Colonic mucosa (tissue), 4 donors: Measurements from ENCODE around the gene SH2D1B. TPM values are rescaled to one million over a fixed set of nuclear protein-coding genes. Genes with fewer than 3 reads are reported as not detected.

Experiments
- DNase-seq: peaks from one replicate; pipeline ENCODE4 v3.0.0-alpha.2; 2020
- H3K27ac ChIP-seq: fragments of 200-600 bp; one replicate; pipeline ENCODE4 v1.8.0; 2021
- H3K27me3 ChIP-seq: fragments of 200-600 bp; one replicate; pipeline ENCODE4 v1.8.0; 2021
- H3K36me3 ChIP-seq: fragments of 200-600 bp; one replicate; pipeline ENCODE4 v1.8.0; 2021
- H3K4me1 ChIP-seq: fragments of 200-600 bp; one replicate; pipeline ENCODE4 v1.8.0; 2021; ENCODE audit warnings: mild to moderate bottlenecking
- H3K4me3 ChIP-seq: fragments of 200-600 bp; one replicate; pipeline ENCODE4 v1.8.0; 2021
- H3K9ac ChIP-seq, 2 donors: one replicate each; pipeline ENCODE4 v1.7.0; 2013; ENCODE audit warnings: control low read depth in 2 of 2, low read depth in 2 of 2, low read length in 2 of 2
- H3K9me3 ChIP-seq: fragments of 200-600 bp; one replicate; pipeline ENCODE4 v1.8.0; 2021
- CTCF ChIP-seq: fragments of 200-600 bp; IDR thresholded peaks from one replicate; pipeline ENCODE4 v1.8.0; 2022; ENCODE audit warnings: antibody characterized with exemption, mild to moderate bottlenecking
- intact Hi-C: fragments of 100-400 bp; cut with DNase I; formaldehyde crosslinking; loops from one replicate; pipeline ENCODE4 v1.14.1; 2022
- total RNA-seq, 2 donors: library from RNA; stranded (reverse); fragmentation: NEBNext Ultra II Directional in 1 of 2; extraction: Animal tissue kit (Norgen Biotek cat#: 25700) in 1 of 2; gene quantifications; one replicate each; pipeline ENCODE4 v1.2.1, GENCODE V29; 2021
- donor health status: healthy.
- donor health status: DM: no; HTN: no; CAD: no.
- donor health status: DM: no; HTN: no; CAD: no.

SH2D1B gene
- total RNA-seq, 2 donors from 2014 or later: 0.27 to 0.69 TPM

GRCh38 chr1:162404550-162405160 lies 7.3 kb downstream of the SH2D1B start:
- H3K4me1 ChIP-seq: no peaks in the 10 kb centered on the region
- H3K27me3 ChIP-seq: no peaks in the 10 kb centered on the region
- no peak overlapping the region for H3K9ac ChIP-seq
- no peak for DNase-seq
- no peak overlapping the region for H3K27ac ChIP-seq
- no peak overlapping the region for H3K4me3 ChIP-seq
- TF ChIP-seq CTCF: no peak
- intact Hi-C loops: no loop called here
- no peaks in the 10 kb centered on the region for H3K9me3 ChIP-seq
- no peaks in the 10 kb centered on the region for H3K36me3 ChIP-seq

GRCh38 chr1:162400790-162401355 lies 11.1 kb downstream of the SH2D1B start:
- Histone ChIP-seq H3K4me1 (no peaks in the 10 kb centered on the region), H3K27me3 (no peaks in the 10 kb centered on the region), H3K4me3 (no peak overlapping the region), H3K9me3 (no peaks in the 10 kb centered on the region), H3K27ac (no peak overlapping the region), H3K36me3 (no peaks in the 10 kb centered on the region), H3K9ac (no peak overlapping the region)
- intact Hi-C loops: no loop called here
- TF ChIP-seq CTCF: no peak
- DNase-seq: no peak

- intact Hi-C loops: no loop called here
- Histone ChIP-seq H3K9ac (no peak overlapping the region), H3K36me3 (no peaks in the 10 kb centered on the region), H3K27ac (no peak overlapping the region), H3K4me1 (no peaks in the 10 kb centered on the region), H3K27me3 (no peaks in the 10 kb centered on the region), H3K9me3 (no peaks in the 10 kb centered on the region), H3K4me3 (no peak overlapping the region)
- DNase-seq: no peak
- no peak for TF ChIP-seq CTCF
Observed at GRCh38 chr1:162398999-162399580, 12.8 kb downstream of the SH2D1B start.

GRCh38 chr1:162397943-162398560 lies 13.9 kb downstream of the SH2D1B start:
- no peak overlapping the region for H3K4me3 ChIP-seq
- DNase-seq: no peak
- H3K4me1 ChIP-seq: no peaks in the 10 kb centered on the region
- no peak overlapping the region for H3K9ac ChIP-seq
- intact Hi-C loops: no loop called here
- H3K27ac ChIP-seq: no peak overlapping the region
- no peaks in the 10 kb centered on the region for H3K36me3 ChIP-seq
- H3K27me3 ChIP-seq: no peaks in the 10 kb centered on the region
- no peak for TF ChIP-seq CTCF
- no peaks in the 10 kb centered on the region for H3K9me3 ChIP-seq

GRCh38 chr1:162397039-162397448 lies 14.9 kb downstream of the SH2D1B start:
- H3K4me3 ChIP-seq: no peak overlapping the region
- H3K9ac ChIP-seq: no peak overlapping the region
- intact Hi-C loops: no loop called here
- no peaks in the 10 kb centered on the region for H3K27me3 ChIP-seq
- H3K36me3 ChIP-seq: no peaks in the 10 kb centered on the region
- no peaks in the 10 kb centered on the region for H3K9me3 ChIP-seq
- no peaks in the 10 kb centered on the region for H3K4me1 ChIP-seq
- H3K27ac ChIP-seq: no peak overlapping the region
- DNase-seq: no peak
- TF ChIP-seq CTCF: no peak
